ENCODE data around the gene NHLRC1. TPM values are rescaled to one million over a fixed set of nuclear protein-coding genes. Genes with fewer than 3 reads are reported as not detected.

NHLRC1 gene
- total and polyA plus RNA-seq, 2 of the 13 experiments (the other 11 are each of a cell fraction or from before 2014, with no cell fraction given) = 0.04 to 0.11 TPM

DNA sequence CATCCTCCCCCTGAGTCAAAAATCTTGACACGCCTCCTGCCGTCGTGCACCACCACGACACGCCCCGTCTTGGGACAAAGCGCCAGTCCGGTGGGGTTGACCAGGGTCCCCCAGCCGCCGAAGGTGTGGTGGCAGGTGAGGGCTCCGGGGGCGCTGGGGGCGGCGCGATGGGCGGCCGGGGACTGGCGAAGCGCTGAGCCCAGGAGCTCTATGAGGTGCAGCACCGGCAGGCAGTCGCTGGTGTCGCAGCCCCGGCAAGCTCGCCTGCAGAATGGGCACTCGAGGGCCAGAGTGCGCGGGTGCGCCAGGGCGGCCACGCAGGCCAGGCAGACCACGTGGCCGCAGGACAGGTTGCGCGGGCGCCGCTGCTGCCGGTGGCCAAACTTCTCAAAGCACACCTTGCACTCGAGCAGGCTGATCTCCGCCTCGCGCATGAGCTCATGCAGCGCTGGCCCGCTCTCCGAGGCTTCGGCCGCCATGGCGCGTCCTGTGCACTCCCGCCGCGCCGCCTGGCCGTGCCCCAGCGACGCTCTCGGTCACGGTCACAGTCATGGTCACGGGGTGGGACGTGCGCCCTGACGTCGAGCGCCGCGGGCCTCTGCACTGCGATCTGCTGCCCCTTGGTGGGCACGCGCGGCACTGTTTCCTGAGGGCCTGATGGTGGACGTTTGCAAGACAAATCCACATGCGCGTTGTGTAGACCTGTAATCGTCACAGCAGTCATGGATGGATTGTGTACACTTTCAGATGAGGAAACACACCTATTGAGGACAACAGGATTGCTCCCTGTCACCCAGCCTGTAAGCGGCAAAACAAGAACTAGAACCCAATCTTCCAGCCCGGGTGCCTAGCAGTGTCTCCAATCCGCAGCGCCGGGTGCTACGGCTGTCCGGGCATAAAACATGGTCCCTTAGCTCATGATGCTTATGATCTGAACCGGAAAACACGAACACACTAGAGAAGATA lies at the start of gene NHLRC1 (continued):
- TF ChIP-seq NR2F1 (CRISPR knock-in tag; IDR thresholded peaks at IDR 0.05) (peak in 1 of 2 experiments; percentile 75; a peak in 2 of 4 replicates), ZMYM3 (CRISPR knock-in tag; IDR thresholded peaks at IDR 0.05) (peak; percentile 90), ZNF775 (CRISPR knock-in tag; IDR thresholded peaks at IDR 0.05; ENCODE audit: borderline replicate concordance) (0 out of 2 replicates have a peak, but pooled peaks have one; percentile 61), ZNF33A (CRISPR knock-in tag; IDR thresholded peaks at IDR 0.05; ENCODE audit: borderline replicate concordance) (no peak), FOXO1 (CRISPR knock-in tag; IDR thresholded peaks at IDR 0.05) (peak; percentile 92), POGZ (CRISPR knock-in tag; IDR thresholded peaks at IDR 0.05) (peak; percentile 100), ZNF7 (CRISPR knock-in tag; IDR thresholded peaks at IDR 0.05) (peak; percentile 12; the same call in 1 of the 2 replicates), EP300 (IDR thresholded peaks at IDR 0.05; ENCODE audit: low read depth in 2 of 2, low read length in 2 of 2) (peak; percentile 36 to 56; a peak in 2 of 4 replicates), EP300 (CRISPR knock-in tag; IDR thresholded peaks at IDR 0.05; ENCODE audit: borderline replicate concordance) (peak; percentile 73), ERF (CRISPR knock-in tag; IDR thresholded peaks at IDR 0.05) (peak; percentile 98), ZNF549 (CRISPR knock-in tag; IDR thresholded peaks at IDR 0.05) (no peak), ZNF138 (CRISPR knock-in tag; IDR thresholded peaks at IDR 0.05; ENCODE audit: low read depth) (0 out of 2 replicates have a peak, but pooled peaks have one; percentile 74), ZMAT3 (CRISPR knock-in tag; conservative IDR thresholded peaks at IDR 0.05) (peak; percentile 94; the same call in 1 of the 2 replicates), KDM6A (CRISPR knock-in tag; IDR thresholded peaks at IDR 0.05; ENCODE audit: low read depth) (no peak)
- TF ChIP-seq, protein P1, sequence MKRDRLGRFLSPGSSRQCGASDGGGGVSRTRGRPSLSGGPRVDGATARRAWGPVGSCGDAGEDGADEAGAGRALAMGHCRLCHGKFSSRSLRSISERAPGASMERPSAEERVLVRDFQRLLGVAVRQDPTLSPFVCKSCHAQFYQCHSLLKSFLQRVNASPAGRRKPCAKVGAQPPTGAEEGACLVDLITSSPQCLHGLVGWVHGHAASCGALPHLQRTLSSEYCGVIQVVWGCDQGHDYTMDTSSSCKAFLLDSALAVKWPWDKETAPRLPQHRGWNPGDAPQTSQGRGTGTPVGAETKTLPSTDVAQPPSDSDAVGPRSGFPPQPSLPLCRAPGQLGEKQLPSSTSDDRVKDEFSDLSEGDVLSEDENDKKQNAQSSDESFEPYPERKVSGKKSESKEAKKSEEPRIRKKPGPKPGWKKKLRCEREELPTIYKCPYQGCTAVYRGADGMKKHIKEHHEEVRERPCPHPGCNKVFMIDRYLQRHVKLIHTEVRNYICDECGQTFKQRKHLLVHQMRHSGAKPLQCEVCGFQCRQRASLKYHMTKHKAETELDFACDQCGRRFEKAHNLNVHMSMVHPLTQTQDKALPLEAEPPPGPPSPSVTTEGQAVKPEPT (CRISPR knock-in tag; IDR thresholded peaks at IDR 0.05; ENCODE audit: low read depth) = peak; percentile 98
- TF ChIP-seq, protein P2, sequence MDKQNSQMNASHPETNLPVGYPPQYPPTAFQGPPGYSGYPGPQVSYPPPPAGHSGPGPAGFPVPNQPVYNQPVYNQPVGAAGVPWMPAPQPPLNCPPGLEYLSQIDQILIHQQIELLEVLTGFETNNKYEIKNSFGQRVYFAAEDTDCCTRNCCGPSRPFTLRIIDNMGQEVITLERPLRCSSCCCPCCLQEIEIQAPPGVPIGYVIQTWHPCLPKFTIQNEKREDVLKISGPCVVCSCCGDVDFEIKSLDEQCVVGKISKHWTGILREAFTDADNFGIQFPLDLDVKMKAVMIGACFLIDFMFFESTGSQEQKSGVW (CRISPR knock-in tag; IDR thresholded peaks at IDR 0.05; ENCODE audit: borderline replicate concordance) = peak; percentile 1; the same call in 1 of the 2 replicates
- TF ChIP-seq, protein P3, sequence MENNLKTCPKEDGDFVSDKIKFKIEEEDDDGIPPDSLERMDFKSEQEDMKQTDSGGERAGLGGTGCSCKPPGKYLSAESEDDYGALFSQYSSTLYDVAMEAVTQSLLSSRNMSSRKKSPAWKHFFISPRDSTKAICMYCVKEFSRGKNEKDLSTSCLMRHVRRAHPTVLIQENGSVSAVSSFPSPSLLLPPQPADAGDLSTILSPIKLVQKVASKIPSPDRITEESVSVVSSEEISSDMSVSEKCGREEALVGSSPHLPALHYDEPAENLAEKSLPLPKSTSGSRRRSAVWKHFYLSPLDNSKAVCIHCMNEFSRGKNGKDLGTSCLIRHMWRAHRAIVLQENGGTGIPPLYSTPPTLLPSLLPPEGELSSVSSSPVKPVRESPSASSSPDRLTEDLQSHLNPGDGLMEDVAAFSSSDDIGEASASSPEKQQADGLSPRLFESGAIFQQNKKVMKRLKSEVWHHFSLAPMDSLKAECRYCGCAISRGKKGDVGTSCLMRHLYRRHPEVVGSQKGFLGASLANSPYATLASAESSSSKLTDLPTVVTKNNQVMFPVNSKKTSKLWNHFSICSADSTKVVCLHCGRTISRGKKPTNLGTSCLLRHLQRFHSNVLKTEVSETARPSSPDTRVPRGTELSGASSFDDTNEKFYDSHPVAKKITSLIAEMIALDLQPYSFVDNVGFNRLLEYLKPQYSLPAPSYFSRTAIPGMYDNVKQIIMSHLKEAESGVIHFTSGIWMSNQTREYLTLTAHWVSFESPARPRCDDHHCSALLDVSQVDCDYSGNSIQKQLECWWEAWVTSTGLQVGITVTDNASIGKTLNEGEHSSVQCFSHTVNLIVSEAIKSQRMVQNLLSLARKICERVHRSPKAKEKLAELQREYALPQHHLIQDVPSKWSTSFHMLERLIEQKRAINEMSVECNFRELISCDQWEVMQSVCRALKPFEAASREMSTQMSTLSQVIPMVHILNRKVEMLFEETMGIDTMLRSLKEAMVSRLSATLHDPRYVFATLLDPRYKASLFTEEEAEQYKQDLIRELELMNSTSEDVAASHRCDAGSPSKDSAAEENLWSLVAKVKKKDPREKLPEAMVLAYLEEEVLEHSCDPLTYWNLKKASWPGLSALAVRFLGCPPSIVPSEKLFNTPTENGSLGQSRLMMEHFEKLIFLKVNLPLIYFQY (CRISPR knock-in tag; IDR thresholded peaks at IDR 0.05; ENCODE audit: borderline replicate concordance) = peak; percentile 74; the same call in 1 of the 2 replicates
- TF ChIP-seq, protein P4, sequence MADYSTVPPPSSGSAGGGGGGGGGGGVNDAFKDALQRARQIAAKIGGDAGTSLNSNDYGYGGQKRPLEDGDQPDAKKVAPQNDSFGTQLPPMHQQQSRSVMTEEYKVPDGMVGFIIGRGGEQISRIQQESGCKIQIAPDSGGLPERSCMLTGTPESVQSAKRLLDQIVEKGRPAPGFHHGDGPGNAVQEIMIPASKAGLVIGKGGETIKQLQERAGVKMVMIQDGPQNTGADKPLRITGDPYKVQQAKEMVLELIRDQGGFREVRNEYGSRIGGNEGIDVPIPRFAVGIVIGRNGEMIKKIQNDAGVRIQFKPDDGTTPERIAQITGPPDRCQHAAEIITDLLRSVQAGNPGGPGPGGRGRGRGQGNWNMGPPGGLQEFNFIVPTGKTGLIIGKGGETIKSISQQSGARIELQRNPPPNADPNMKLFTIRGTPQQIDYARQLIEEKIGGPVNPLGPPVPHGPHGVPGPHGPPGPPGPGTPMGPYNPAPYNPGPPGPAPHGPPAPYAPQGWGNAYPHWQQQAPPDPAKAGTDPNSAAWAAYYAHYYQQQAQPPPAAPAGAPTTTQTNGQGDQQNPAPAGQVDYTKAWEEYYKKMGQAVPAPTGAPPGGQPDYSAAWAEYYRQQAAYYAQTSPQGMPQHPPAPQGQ (CRISPR knock-in tag; IDR thresholded peaks at IDR 0.05; ENCODE audit: borderline replicate concordance) = no peak
